OCI-LY1 (cell line): ENCODE measurements around the gene ATP13A2.

ENCODE experiments used
- CTCF ChIP-seq: fragments of 200-600 bp; sonication (generic), shearing (Covaris generic); IDR thresholded peaks from 2 replicates; pipeline ENCODE4 v1.5.1; 2017; ENCODE audit warnings: mild to moderate bottlenecking, antibody characterized with exemption, low read length, moderate library complexity, mixed read lengths
- EZH2 ChIP-seq: fragments of 200-600 bp; sonication (generic), shearing (Covaris generic); IDR thresholded peaks from 2 replicates; pipeline ENCODE4 v1.8.0; 2017; ENCODE audit warnings: borderline replicate concordance, mixed run types, mild to moderate bottlenecking, antibody characterized with exemption, low read length, moderate library complexity, mixed read lengths

- TF ChIP-seq CTCF (no peak), EZH2 (no peak)
These were observed 30.4 kb downstream of the ATP13A2 start for GRCh38 chr1:16981269-16981849.
